Right atrium auricular region (tissue), 2 donors: ENCODE measurements around the gene PRSS53. TPM values are rescaled to one million over a fixed set of nuclear protein-coding genes. Genes with fewer than 3 reads are reported as not detected.
A peak's percentile ranks its signal among the peaks of the same experiment; 100 is the strongest.

Source experiments
- DNase-seq: peaks from one replicate; pipeline ENCODE4 v3.0.0-alpha.2; 2019; ENCODE audit warnings: low spot score
- H3K27ac ChIP-seq, 2 donors: fragments of 200-600 bp; sonication (generic); 1 replicate in 1 of 2; 2 replicates in 1 of 2; pipeline ENCODE4 v1.5.1; 2016 to 2019
- H3K27me3 ChIP-seq, 2 donors: fragments of 200-600 bp; sonication (generic); one replicate each; pipeline versions ENCODE4 v1.5.1 to v1.6.0; 2017 to 2019
- H3K36me3 ChIP-seq: fragments of 200-600 bp; sonication (generic); one replicate; pipeline ENCODE4 v1.5.1; 2016
- H3K4me1 ChIP-seq, 2 donors: fragments of 200-600 bp; sonication (generic); one replicate each; pipeline versions ENCODE4 v1.5.1 to v1.6.0; 2017 to 2019
- H3K4me3 ChIP-seq, 2 donors: fragments of 200-600 bp; sonication (generic); 1 replicate in 1 of 2; 2 replicates in 1 of 2; pipeline ENCODE4 v1.5.1; 2017 to 2019; ENCODE audit warnings: mild to moderate bottlenecking in 1 of 2, moderate library complexity in 1 of 2
- H3K9me3 ChIP-seq, 2 donors: fragments of 200-600 bp; sonication (generic); one replicate each; pipeline ENCODE4 v1.5.1; 2019
- CTCF ChIP-seq, 2 donors: fragments of 200-600 bp; sonication (generic); IDR thresholded peaks; one replicate each; pipeline ENCODE4 v1.5.1; 2019; ENCODE audit warnings: antibody characterized with exemption in 2 of 2
- total RNA-seq, 2 donors: library from RNA; depleted of rRNA; stranded (reverse); fragments of >200 nt; gene quantifications; one replicate each; pipeline ENCODE4 v1.1.0, GENCODE V29; 2016

Gene PRSS53
- total RNA-seq, 2 donors from 2014 or later, result 0.15 to 0.43 TPM

DNA sequence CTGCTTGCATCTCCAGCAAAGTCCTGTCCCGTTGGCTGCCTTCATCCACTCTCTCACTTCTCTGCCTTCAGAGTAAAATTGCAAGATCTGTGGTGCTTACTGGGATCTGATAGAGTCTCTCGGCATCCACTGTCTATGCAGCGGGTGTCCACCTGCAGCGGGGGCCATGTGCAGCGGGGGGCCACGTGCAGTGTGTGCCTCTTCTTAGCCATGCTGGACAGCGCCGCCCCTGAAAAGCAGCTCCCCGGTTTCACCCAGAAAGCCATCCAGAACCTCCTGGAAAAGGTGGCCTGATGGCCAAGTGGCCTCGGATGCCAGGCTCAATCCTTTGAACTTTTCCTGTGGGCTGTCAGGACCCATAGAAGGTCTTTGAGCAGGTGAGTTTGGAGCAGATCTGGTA, 45.9 kb downstream of the PRSS53 start:
- Histone ChIP-seq H3K9me3 (no peaks in the 10 kb centered on the region), H3K27me3 (no peaks in the 10 kb centered on the region), H3K4me3 (no peak overlapping the region), H3K36me3 (peaks cover 49% of the 10 kb centered on the region), H3K4me1 (no peaks in the 10 kb centered on the region), H3K27ac (no peak overlapping the region)
- no peak for DNase-seq
- TF ChIP-seq CTCF (IDR thresholded peaks at IDR 0.05), result no peak

- no peak for DNase-seq
- Histone ChIP-seq H3K27me3 (no peaks in the 10 kb centered on the region), H3K36me3 (peaks cover 80% of the 10 kb centered on the region), H3K27ac (no peak overlapping the region), H3K4me1 (peaks cover 0 to 8% of the 10 kb centered on the region in 2 donors), H3K4me3 (no peak overlapping the region), H3K9me3 (no peaks in the 10 kb centered on the region)
- TF ChIP-seq CTCF (IDR thresholded peaks at IDR 0.05), result no peak
Measured at GRCh38 chr16:31038993-31039392, 49.8 kb downstream of the PRSS53 start.

DNA sequence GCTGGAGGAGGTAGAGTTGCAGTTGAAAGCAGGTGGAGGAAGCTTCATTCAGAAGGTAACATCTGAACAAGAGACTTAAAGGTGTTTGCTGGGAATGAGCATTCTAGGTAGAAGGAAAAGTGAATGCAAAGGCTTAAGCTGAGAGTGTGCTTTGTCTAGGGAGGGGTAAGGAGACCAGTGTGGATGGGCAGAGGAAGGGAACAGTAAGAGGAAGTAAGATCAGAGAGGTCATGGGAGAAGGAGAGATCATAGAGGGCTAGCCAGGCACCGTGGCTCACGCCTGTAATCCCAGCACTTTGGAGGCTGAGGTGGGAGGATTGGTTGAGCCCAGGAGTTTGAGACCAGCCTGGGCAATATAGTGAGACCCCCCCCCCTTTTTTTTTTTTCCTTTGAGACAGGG, 52.1 kb downstream of the PRSS53 start:
- DNase-seq, result no peak
- Histone ChIP-seq H3K9me3 (no peaks in the 10 kb centered on the region), H3K36me3 (peaks cover 66% of the 10 kb centered on the region), H3K4me1 (peaks cover 0 to 15% of the 10 kb centered on the region in 2 donors), H3K4me3 (no peak overlapping the region), H3K27me3 (no peaks in the 10 kb centered on the region), H3K27ac (no peak overlapping the region)
- no peak for TF ChIP-seq CTCF (IDR thresholded peaks at IDR 0.05)

GRCh38 chr16:31033709-31034492, 54.8 kb downstream of the PRSS53 start:
- peaks cover 0 to 15% of the 10 kb centered on the region in 2 donors for H3K4me1 ChIP-seq
- no peak for TF ChIP-seq CTCF (IDR thresholded peaks at IDR 0.05)
- DNase-seq, result peak; percentile 94
- no peaks in the 10 kb centered on the region for H3K9me3 ChIP-seq
- H3K36me3 ChIP-seq, result peaks cover 41% of the 10 kb centered on the region
- peak overlapping the region; percentile 77 to 81 for H3K4me3 ChIP-seq
- H3K27ac ChIP-seq, result peak overlapping the region; percentile 91 to 97
- no peaks in the 10 kb centered on the region for H3K27me3 ChIP-seq

Other genes starting within 250 kb of the PRSS53 start
- 10 to 100 TPM; 21.1 to 35.1 TPM for gene BCL7C, start 194.9 kb downstream of the PRSS53 start, total RNA-seq
- gene CTF1, start 192.3 kb downstream of the PRSS53 start, total RNA-seq, result 1 to 10 TPM; 6.5 to 7.6 TPM
- gene FBXL19, start 165.4 kb downstream of the PRSS53 start, total RNA-seq, result 1 to 10 TPM; 5.7 to 7.9 TPM
- 10 to 100 TPM; 22.4 to 23.0 TPM for gene ORAI3, start 139.9 kb downstream of the PRSS53 start, total RNA-seq
- 1 to 10 TPM; 3.8 to 8.6 TPM for gene SETD1A, start 131.2 kb downstream of the PRSS53 start, total RNA-seq
- 1 to 10 TPM; 6.0 to 8.5 TPM for gene HSD3B7, start 103.7 kb downstream of the PRSS53 start, total RNA-seq
- 1 to 10 TPM; 1.3 to 2.1 TPM for gene STX1B, start 78.3 kb downstream of the PRSS53 start, total RNA-seq
- gene STX4, start 55.4 kb downstream of the PRSS53 start, total RNA-seq, result 10 to 100 TPM; 17.1 to 23.8 TPM
- 1 to 10 TPM; 7.4 to 9.2 TPM for gene ZNF668, start 14.7 kb downstream of the PRSS53 start, total RNA-seq
- 10 to 100 TPM in 1 of 2 donors, 1 to 10 TPM in 1; 6.2 to 10.8 TPM for gene ZNF646, start 14.5 kb downstream of the PRSS53 start, total RNA-seq
- gene VKORC1, start 5.9 kb upstream of the PRSS53 start, total RNA-seq, result 10 to 100 TPM; 64.9 to 71.8 TPM
- 10 to 100 TPM; 52.0 to 62.3 TPM for gene BCKDK, start 19.4 kb upstream of the PRSS53 start, total RNA-seq
- gene KAT8, start 28.7 kb upstream of the PRSS53 start, total RNA-seq, result 10 to 100 TPM; 58.0 to 64.3 TPM
- 1 to 10 TPM in 1 of 2 donors, not detected in 1; 2.4 TPM for gene PRSS8, start 46.8 kb upstream of the PRSS53 start, total RNA-seq
- gene PRSS36, start 61.1 kb upstream of the PRSS53 start, total RNA-seq, result 1 to 10 TPM; 1.3 to 1.9 TPM
- 10 to 100 TPM; 16.9 to 34.3 TPM for gene FUS, start 91.2 kb upstream of the PRSS53 start, total RNA-seq
- 10 to 100 TPM in 1 of 2 donors, 1 to 10 TPM in 1; 7.9 to 13.8 TPM for gene PYCARD, start 113.8 kb upstream of the PRSS53 start, total RNA-seq
- under 1 TPM; 0.04 to 0.11 TPM for gene TRIM72, start 125.2 kb upstream of the PRSS53 start, total RNA-seq
- not detected for gene PYDC1, start 128.2 kb upstream of the PRSS53 start, total RNA-seq
- 10 to 100 TPM in 1 of 2 donors, 1 to 10 TPM in 1; 2.1 to 15.4 TPM for gene ITGAM, start 171.0 kb upstream of the PRSS53 start, total RNA-seq